HuH-7 (cell line): Measurements from ENCODE around the gene F12.
"Not testable (repeated sequence)": the region's sequence is repeated elsewhere in the genome, so short reads cannot be mapped to it uniquely, and the experiment has no call there.

Experiments
- DNase-seq: peaks from one replicate; pipeline ENCODE4 v3.0.0; 2011; ENCODE audit warnings: low spot score

The F12 gene

GRCh38 chr5:177367981-177368868 is 41.1 kb downstream of the F12 start:
- no peak for DNase-seq

- DNase-seq: no peak
These were observed 42.0 kb downstream of the F12 start for GRCh38 chr5:177367323-177367848.

DNA sequence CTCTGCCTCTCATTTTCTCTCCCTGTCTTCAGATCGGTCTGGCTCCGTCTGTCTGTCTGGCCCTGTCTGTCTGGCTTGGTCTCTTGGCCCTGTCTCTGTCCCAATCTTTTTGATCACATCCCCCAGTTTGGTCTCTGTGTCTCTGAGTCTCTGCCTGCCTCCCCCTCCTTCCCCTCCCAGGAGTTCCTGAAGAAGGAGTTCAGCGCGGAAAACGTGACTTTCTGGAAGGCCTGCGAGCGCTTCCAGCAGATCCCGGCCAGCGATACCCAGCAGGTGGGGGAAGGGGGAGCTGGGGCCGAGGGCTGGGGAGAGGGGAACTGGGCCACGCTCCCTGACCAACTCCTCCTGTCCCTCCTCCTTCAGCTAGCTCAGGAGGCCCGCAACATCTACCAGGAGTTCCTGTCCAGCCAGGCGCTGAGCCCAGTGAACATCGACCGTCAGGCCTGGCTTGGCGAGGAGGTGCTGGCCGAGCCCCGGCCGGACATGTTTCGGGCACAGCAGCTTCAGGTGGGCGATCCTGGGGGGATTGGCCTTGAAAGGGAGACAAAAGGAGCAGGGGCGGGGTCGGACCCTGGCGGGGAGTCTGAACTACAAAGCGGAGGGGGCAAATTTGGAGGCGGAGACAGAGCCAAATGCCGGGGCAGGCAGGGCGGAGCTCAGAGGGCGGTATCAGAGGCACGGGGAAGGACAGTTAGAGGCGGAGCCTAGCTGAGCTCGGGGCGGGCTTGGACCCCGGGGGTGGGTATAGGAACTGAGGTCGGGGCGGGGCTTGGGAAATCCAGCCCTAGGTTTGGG is 42.6 kb downstream of the F12 start:
- peak; percentile 99 for DNase-seq

GRCh38 chr5:177365845-177366527 is 43.4 kb downstream of the F12 start:
- DNase-seq: no peak

DNA sequence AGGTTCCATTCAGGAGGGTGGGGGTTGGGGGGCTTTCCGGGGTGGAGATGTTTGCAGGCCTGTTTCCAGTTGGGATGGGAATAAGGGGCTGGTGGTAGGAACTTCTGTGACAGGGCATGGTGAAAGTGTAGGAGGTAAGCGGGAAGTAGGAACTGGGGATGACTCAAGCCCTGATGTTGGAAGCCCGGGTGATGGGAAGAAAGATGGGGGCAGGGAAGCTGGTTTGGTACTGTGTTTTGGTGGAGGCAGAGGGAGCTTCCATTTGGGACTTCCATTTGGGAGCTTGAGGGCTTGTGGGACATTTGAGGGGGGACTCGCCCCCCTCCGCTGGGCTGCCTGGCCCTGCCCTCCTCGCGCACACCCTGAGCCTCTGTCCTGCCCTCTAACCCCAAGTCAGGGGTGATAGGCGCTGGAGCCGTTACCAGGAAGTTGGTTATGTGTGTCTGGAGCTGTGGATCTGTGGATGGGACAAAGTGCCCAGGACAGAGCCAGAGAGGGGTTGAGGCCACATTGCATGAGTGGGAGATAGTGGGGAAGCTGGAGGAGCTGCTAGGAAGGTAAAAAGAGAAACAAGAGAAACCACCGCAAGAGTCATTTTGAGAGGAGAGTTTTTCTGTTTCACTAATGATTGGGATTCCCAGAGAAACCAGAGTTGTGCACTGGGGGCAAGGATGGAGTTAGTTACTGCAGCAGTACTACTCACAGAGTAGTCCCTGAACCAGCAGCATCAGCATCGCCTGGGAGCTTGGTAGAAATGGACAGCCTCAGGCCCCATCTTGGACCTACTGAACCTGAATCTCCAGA is 45.0 kb downstream of the F12 start:
- no peak for DNase-seq

DNA sequence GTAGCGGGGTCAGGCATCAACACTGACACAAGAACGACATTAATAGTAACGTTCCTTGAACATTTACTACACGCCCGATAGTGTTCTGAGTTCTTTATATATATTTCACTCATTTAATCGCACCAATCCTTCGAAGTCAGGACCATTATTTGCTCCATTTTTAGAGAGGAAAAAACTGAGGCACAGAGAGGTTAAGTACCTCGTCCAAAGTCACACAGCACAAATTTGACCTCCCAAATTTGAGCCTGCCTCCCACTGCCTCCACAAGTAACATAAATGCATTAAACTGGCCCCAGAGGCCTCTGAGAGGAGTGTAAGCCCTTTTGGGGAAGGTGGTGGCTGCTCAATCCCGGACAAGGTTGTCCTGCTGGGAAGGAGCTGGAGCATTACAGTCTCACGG is 45.8 kb downstream of the F12 start:
- no peak for DNase-seq

DNA sequence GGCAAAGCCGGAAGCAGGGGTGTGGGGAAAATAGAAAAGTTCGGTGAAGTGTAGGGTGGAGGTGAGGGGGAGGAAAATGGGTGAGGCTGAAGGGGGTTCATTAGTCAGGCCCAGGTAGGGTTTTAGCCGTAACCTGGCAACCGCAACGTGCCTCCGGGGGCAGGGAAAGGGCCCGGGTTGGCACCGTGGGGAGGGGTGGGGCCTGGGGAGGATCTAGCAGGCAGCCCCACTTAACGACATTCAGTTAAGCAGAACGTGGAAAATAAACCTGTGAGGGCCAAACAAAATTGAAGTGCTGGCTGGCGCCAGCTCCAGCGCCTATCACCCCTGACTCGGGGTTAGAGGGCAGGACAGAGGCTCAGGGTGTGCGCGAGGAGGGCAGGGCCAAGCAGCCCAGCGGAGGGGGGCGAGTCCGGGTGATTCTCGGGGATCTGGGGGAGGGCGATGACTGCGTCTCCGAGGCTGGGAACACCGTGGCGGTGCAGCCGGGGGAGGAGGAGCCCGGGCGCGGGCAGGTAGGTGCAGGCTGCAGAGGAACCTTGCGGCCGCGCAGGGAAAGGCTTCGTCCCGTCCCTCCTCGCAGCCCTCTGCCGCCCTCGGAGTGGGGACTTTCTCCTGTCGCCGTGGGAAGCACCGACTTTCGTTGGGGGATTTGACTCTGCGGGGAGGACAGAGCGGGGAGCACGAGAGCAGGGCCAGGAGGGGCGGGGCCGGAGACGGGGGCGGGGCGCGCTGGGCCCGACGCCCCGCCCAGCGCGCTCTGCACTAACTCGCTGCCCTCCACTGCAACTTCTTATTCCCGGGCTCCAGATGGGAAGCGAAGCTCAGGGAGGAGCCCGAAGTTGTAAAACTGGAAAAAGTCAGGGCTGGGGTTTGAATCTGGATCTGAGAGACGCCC is 46.5 kb downstream of the F12 start:
- DNase-seq: peak; percentile 91

DNA sequence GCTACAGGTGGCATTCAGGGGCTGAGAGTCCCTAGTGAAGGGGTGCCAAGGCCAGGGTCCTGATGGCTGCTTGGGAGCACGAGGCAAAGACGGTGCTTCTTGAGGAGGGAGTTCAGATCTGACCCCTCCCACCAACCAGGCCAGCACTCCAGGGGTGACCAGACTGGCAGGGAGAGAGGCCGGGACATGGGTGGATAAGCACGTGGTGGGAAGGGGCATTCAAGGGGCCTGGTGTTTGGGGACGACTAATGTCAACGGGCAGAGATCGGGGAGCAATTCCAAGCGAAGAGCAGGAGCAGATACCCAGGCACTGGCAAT is 47.1 kb downstream of the F12 start:
- DNase-seq: no peak

GRCh38 chr5:177361418-177362291 is 47.7 kb downstream of the F12 start:
- DNase-seq: no peak

DNA sequence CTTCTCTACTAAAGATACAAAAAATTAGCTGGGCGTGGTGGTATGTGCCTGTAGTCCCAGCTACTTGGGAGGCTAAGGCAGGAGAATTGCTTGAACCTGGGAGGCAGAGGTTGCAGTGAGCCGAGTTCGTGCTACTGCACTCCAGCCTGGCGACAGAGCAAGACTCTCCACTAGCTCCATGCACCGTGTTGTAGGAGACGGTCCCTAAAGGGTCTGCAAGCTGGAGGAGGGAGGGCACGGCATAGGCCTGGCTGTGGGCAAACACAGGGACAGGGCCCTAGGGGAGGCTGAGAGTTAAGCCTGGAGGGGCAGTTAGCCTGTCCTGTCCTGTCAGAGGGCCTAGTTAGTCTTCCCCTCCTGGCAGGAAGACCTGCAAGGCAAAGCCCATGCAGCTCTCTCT is 48.6 kb downstream of the F12 start:
- not testable (repeated sequence) for DNase-seq

GRCh38 chr5:177359860-177360259 is 49.5 kb downstream of the F12 start:
- DNase-seq: no peak

DNA sequence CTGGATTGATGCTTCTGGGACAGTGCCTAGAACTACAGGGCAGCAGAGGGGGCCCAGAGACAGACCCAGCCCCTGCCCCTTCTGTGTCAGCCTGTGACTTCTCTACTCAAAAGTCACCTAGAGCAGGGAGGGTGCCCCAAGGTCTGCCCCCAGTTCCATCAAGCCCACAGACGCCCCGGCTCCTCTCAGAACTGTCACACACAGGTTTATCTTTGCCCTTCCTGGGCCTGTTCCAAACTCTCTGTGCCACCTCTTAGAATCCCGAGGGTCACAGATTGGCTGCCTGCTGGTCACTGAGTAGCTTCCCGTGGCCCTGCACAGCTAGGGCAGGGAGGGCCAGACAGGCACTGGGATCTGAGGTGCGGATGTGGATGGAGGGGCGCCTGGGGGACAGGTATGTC is 49.9 kb downstream of the F12 start:
- DNase-seq: no peak

- DNase-seq: no peak
These were observed 51.0 kb downstream of the F12 start for GRCh38 chr5:177358370-177358819.

DNA sequence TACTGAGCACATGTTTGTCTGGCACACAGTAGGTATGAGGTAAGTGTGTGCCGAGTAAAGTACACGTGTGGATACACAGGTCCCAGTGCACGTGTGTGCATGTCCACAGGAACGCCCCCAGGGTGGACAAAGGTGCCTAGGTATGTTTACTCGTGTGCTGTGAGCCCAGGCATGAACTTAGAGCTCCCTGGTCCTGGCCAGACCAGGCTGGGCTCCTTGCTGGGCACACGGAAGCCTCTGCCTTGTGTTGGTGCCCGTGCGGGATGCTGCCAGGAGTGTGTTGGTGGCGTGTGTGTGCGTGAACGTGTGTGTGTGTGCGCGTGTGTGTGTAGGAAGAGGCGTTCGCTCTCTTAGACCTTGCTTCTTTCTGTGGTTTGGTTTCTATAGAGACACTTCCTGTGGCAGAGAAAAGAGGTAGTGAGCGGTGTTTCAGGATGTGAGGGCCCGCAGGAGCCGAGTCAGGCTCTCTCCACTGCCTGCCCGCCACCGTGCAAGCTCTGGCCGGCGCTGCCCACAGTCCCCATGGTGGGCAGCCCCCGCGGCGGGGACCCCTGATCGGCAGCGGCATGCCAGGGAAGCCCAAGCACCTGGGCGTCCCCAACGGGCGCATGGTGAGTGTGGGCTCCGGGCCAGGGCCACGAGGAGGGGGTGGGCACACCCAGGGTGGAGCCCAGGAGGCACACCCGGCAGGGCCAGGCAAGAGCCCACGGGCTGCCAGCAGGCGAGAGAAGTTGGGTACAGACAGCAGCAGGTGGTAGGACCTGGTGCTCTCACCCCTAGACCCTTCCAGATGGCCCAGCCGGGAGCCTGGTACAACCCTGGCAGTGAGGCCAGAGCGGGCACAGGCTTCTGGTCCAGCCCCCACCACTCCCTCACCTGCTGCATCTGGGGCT is 51.7 kb downstream of the F12 start, which contains the start of gene RGS14:
TSS of gene RGS14 (plus strand) at position 466 of the 893 bp plus-strand sequence. CDS start at position 567, 101 bp downstream.
- DNase-seq: no peak

DNA sequence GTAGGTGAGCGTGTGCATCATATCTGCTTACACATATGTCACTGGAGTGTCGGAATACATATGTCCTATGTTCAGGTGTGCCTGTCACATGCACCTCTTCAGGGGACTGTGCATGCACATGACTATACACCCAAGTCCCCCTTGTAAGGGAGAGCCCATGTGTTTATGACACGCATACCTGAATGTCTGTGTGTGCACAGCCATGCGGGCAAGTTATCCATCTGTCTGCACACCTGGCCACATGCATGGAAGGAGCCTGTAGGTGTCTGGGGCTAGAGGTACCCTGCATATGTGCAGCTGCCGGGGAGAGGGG is 52.3 kb downstream of the F12 start:
- DNase-seq: no peak

DNA sequence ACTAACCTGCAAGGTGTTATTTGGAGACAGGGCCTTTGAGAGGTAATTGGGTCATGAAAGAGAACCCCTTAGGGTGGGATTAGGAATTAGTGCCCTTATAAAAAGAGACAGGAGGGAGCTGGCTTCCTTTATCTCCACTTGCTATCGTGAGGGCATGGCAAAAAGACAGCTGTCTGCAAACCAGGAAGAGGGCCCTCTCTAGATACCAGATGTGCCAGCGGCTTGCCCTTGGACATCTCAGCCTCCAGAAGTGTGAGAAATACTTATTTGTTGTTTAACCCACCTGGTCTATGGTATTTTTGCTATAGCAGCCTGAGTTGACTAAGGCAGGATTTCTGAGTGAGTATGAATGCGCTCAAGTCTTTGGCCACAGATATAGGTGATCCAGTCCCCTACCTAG is 52.6 kb downstream of the F12 start:
- no peak for DNase-seq

DNA sequence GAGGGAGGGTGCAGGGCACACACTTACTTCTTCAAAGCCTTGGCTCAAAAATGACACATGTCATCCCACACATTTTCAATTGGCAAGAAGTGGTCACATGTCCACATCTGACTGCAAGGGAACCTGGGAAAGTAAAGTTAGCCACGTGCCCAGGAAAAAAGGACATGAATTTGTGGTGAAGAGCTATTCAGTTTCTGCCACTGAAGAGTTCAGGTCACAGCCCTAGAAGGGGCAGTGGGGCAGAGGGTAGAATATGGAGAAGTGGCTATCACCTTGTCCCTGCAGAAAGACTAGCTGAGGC is 53.5 kb downstream of the F12 start:
- DNase-seq: no peak

DNA sequence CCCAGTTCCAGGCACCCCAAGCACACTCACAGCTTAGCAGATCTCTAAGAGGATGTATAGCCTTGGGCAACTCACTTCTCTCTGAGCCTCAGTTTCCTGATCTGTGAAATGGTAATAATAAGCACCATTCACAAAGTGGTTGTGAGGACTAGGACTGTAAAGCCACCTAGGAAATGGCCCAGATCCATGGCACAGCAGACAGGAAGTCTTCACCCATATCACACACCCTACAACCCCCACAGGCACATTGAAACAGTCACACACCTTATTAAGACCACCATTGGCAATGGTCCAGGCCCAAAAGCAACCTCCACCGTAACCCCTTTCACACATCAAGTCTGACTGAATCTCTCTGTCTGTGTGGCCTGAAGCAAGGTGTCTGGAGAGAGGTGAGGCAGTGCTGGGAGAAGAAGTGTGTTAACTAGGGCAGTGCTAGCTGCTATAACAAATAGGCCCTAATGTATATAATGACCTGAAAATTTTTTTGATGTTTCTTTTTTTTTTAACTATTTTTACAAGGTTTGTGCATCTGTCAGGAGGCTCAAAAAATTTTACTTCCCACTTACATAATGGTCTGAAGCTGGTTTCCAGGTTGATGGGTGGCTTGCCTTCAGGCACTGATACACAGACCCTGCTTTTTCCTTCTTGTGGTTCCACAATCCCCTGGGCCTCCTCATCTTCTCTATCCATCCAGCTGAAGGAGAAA is 54.0 kb downstream of the F12 start:
- DNase-seq: no peak
